Mesothelial cell of epicardium (in vitro differentiated cells): ENCODE data around the gene LNPEP. TPM values are rescaled to one million over a fixed set of nuclear protein-coding genes. Genes with fewer than 3 reads are reported as not detected.

Source experiments
- DNase-seq, 2 experiments: peaks; one replicate each; pipeline ENCODE4 v3.0.0; 2021; ENCODE audit warnings: low spot score in 2 of 2; ENCODE audit not compliant: unreplicated experiment in 2 of 2
- H3K27ac Mint-ChIP-seq: 2 replicates; pipeline ENCODE4 v1.8.0; 2021; ENCODE audit warnings: mixed read lengths
- H3K27me3 Mint-ChIP-seq: 2 replicates; pipeline ENCODE4 v1.8.0; 2021; ENCODE audit warnings: low read depth, mixed read lengths
- H3K36me3 Mint-ChIP-seq: 2 replicates; pipeline ENCODE4 v1.8.0; 2021; ENCODE audit warnings: mixed read lengths
- H3K4me1 Mint-ChIP-seq: 2 replicates; pipeline ENCODE4 v1.8.0; 2021; ENCODE audit warnings: mixed read lengths
- H3K4me3 Mint-ChIP-seq: 2 replicates; pipeline ENCODE4 v1.8.0; 2021; ENCODE audit warnings: mild to moderate bottlenecking, moderate library complexity, mixed read lengths
- H3K9me3 Mint-ChIP-seq: 2 replicates; pipeline ENCODE4 v1.8.0; 2021; ENCODE audit warnings: mixed read lengths
- CTCF ChIP-seq: fragments of 200-600 bp; sonication (generic); IDR thresholded peaks from one replicate; pipeline ENCODE4 v1.5.0; 2021; ENCODE audit warnings: antibody characterized with exemption; ENCODE audit not compliant: unreplicated experiment
- total RNA-seq: library from RNA; stranded (reverse); gene quantifications from 3 replicates; pipeline ENCODE4 v1.2.1, GENCODE V29; 2021

LNPEP gene
- total RNA-seq, 1 donor from 2014 or later, result 37.3 TPM

- Mint-ChIP-seq H3K4me3 (no peak overlapping the region), H3K9me3 (no peaks in the 10 kb centered on the region)
Observed at GRCh38 chr5:96972599-96973334, 36.9 kb downstream of the LNPEP start.

GRCh38 chr5:96973532-96974401 is 37.9 kb downstream of the LNPEP start:
- Mint-ChIP-seq H3K9me3 (no peaks in the 10 kb centered on the region), H3K27me3 (no peaks in the 10 kb centered on the region), H3K4me3 (no peak overlapping the region), H3K36me3 (no peaks in the 10 kb centered on the region), H3K4me1 (peaks cover 39% of the 10 kb centered on the region), H3K27ac (no peak overlapping the region)
- no peak for TF ChIP-seq CTCF
- no peak for DNase-seq

More at GRCh38 chr5:96972599-96973334, 36.9 kb downstream of the LNPEP start:
- no peak for TF ChIP-seq CTCF
- no peak for DNase-seq
- Mint-ChIP-seq H3K27ac (no peak overlapping the region), H3K4me1 (peaks cover 45% of the 10 kb centered on the region), H3K27me3 (no peaks in the 10 kb centered on the region), H3K36me3 (no peaks in the 10 kb centered on the region)

GRCh38 chr5:96975656-96976055 is 39.8 kb downstream of the LNPEP start:
- Mint-ChIP-seq H3K27me3 (no peaks in the 10 kb centered on the region), H3K4me1 (peaks cover 40% of the 10 kb centered on the region), H3K9me3 (no peaks in the 10 kb centered on the region), H3K36me3 (peaks cover 13% of the 10 kb centered on the region), H3K4me3 (no peak overlapping the region), H3K27ac (no peak overlapping the region)
- DNase-seq, result no peak
- no peak for TF ChIP-seq CTCF

GRCh38 chr5:96977228-96977627 is 41.3 kb downstream of the LNPEP start:
- H3K36me3 Mint-ChIP-seq, result peaks cover 17% of the 10 kb centered on the region
- H3K9me3 Mint-ChIP-seq, result no peaks in the 10 kb centered on the region
- no peak overlapping the region for H3K4me3 Mint-ChIP-seq
- H3K4me1 Mint-ChIP-seq, result peaks cover 42% of the 10 kb centered on the region
- TF ChIP-seq CTCF, result no peak
- H3K27ac Mint-ChIP-seq, result no peak overlapping the region
- DNase-seq, result no peak
- no peaks in the 10 kb centered on the region for H3K27me3 Mint-ChIP-seq

GRCh38 chr5:96978812-96979449 is 43.1 kb downstream of the LNPEP start:
- Mint-ChIP-seq H3K36me3 (peaks cover 21% of the 10 kb centered on the region), H3K9me3 (no peaks in the 10 kb centered on the region), H3K27ac (no peak overlapping the region), H3K4me1 (peaks cover 39% of the 10 kb centered on the region), H3K27me3 (no peaks in the 10 kb centered on the region), H3K4me3 (no peak overlapping the region)
- DNase-seq, result no peak
- no peak for TF ChIP-seq CTCF
